ENCODE results near the gene CIB4. TPM values are rescaled to one million over a fixed set of nuclear protein-coding genes. Genes with fewer than 3 reads are reported as not detected.

CIB4 gene
- total RNA-seq, 1 donor from 2014 or later, result not detected

DNA sequence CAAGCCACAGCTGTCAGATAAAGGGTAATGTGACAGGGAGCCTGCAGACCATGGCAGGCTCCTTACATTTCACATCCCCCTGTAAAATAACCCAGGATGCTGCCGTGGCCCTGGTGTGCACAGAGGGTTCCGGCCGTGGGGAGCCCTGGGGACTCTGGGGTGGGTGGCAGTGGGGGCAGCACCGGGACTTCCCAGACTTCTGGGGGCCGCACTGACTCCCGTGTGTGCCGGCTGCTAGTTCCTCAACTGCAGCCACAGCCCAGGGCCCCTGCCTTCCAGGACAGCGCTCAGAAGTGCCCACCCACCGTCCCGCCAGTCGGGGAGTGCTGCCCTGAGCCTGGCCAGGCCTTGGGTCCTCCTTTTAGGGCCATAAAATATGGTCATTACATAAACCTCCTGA is 56.5 kb downstream of the CIB4 start:
- no peaks in the 10 kb centered on the region for H3K36me3 ChIP-seq
- intact Hi-C loops (cut with DNase I), result no loop called here
- H3K9me3 ChIP-seq, result no peaks in the 10 kb centered on the region
- ATAC-seq, result no peak
- TF ChIP-seq, protein P1, sequence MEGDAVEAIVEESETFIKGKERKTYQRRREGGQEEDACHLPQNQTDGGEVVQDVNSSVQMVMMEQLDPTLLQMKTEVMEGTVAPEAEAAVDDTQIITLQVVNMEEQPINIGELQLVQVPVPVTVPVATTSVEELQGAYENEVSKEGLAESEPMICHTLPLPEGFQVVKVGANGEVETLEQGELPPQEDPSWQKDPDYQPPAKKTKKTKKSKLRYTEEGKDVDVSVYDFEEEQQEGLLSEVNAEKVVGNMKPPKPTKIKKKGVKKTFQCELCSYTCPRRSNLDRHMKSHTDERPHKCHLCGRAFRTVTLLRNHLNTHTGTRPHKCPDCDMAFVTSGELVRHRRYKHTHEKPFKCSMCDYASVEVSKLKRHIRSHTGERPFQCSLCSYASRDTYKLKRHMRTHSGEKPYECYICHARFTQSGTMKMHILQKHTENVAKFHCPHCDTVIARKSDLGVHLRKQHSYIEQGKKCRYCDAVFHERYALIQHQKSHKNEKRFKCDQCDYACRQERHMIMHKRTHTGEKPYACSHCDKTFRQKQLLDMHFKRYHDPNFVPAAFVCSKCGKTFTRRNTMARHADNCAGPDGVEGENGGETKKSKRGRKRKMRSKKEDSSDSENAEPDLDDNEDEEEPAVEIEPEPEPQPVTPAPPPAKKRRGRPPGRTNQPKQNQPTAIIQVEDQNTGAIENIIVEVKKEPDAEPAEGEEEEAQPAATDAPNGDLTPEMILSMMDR (IDR thresholded peaks at IDR 0.05), result no peak
- no peak overlapping the region for H3K4me3 ChIP-seq
- H3K27me3 ChIP-seq, result peaks cover 14% of the 10 kb centered on the region
- no peaks in the 10 kb centered on the region for H3K4me1 ChIP-seq
- DNase-seq, result peak; percentile 58
- no peak overlapping the region for H3K27ac ChIP-seq

- peak; percentile 27 for DNase-seq
- no peaks in the 10 kb centered on the region for H3K4me1 ChIP-seq
- peaks cover 19% of the 10 kb centered on the region for H3K27me3 ChIP-seq
- TF ChIP-seq, protein P1 (IDR thresholded peaks at IDR 0.05), result no peak
- ATAC-seq, result no peak
- H3K36me3 ChIP-seq, result no peaks in the 10 kb centered on the region
- no peak overlapping the region for H3K27ac ChIP-seq
- no peak overlapping the region for H3K4me3 ChIP-seq
- intact Hi-C loops (cut with DNase I), result no loop called here
- H3K9me3 ChIP-seq, result no peaks in the 10 kb centered on the region
Measured at GRCh38 chr2:26584191-26584590, 57.0 kb downstream of the CIB4 start.

- no peak for ATAC-seq
Measured at GRCh38 chr2:26583381-26583911, 57.7 kb downstream of the CIB4 start.

GRCh38 chr2:26582890-26583289 is 58.3 kb downstream of the CIB4 start:
- no peaks in the 10 kb centered on the region for H3K36me3 ChIP-seq
- no peak overlapping the region for H3K27ac ChIP-seq
- no peak for ATAC-seq
- H3K9me3 ChIP-seq, result no peaks in the 10 kb centered on the region
- no peak overlapping the region for H3K4me3 ChIP-seq
- intact Hi-C loops (cut with DNase I), result no loop called here
- DNase-seq, result peak; percentile 25
- no peaks in the 10 kb centered on the region for H3K4me1 ChIP-seq
- H3K27me3 ChIP-seq, result peaks cover 25% of the 10 kb centered on the region
- TF ChIP-seq, protein P1 (IDR thresholded peaks at IDR 0.05), result no peak

More at GRCh38 chr2:26583381-26583911, 57.7 kb downstream of the CIB4 start:
- intact Hi-C loops (cut with DNase I), result no loop called here
- Histone ChIP-seq H3K9me3 (no peaks in the 10 kb centered on the region), H3K36me3 (no peaks in the 10 kb centered on the region), H3K27me3 (peaks cover 23% of the 10 kb centered on the region), H3K27ac (no peak overlapping the region), H3K4me3 (no peak overlapping the region), H3K4me1 (no peaks in the 10 kb centered on the region)
- peak; percentile 48 for DNase-seq
- TF ChIP-seq, protein P1 (IDR thresholded peaks at IDR 0.05), result no peak

DNA sequence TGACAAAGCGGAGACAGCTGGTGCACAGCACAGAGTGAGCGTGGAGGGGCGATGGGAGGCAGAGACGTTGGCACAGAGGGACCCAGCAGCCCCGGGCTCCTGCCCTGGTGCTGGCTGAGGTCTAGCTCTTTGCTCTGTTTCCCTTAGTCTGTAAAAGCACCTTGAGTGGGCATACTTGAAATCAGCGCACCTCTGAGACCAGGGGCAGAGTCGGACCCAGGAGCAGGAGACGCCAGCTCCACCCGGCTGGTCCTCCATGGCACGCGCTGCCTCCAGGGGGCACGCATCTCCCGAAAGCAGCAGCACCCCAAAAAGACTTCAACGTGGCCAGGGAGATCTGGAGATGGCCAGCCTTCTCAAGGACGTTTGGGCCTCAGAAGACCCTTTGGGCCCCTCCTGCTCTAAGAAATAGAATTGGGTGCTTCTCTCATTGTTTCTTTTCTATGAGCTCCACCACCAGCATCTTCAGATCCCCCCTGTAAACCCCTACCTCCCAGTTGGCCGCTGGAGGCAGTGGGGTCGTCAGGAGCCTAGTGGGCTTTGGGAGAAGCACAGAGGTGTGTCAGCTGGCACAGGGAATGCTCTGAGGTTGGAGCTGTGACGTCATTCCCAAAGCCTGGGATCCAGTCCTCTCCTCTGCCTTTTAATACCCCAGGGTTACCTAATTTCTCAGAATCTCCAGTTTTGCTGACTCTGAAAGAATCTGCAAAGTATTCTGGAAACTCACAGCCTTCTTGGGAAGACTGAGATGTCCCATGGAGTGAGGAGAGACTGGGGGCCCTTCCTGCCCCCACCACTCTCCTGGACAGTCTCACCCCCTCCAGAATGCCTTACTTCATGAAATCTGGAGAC is 58.9 kb downstream of the CIB4 start:
- intact Hi-C loops (cut with DNase I), result no loop called here
- DNase-seq (peak; percentile 40), ATAC-seq (no peak)
- Histone ChIP-seq H3K4me3 (no peak overlapping the region), H3K27ac (no peak overlapping the region), H3K4me1 (no peaks in the 10 kb centered on the region), H3K9me3 (no peaks in the 10 kb centered on the region), H3K36me3 (no peaks in the 10 kb centered on the region), H3K27me3 (peaks cover 25% of the 10 kb centered on the region)
- TF ChIP-seq, protein P1 (IDR thresholded peaks at IDR 0.05), result no peak

All from upper lobe of right lung (tissue), 1 donor.